ENCODE data around the gene BRME1. TPM values are rescaled to one million over a fixed set of nuclear protein-coding genes. Genes with fewer than 3 reads are reported as not detected.

The BRME1 gene
- total RNA-seq, 1 donor from 2014 or later = 2.9 TPM

GRCh38 chr19:13931391-13932148 is 25.7 kb upstream of the BRME1 start:
- Mint-ChIP-seq H3K4me1 (ENCODE audit: low read depth) (peaks cover 4% of the 10 kb centered on the region), H3K4me3 (ENCODE audit: unreplicated experiment) (no peak overlapping the region), H3K27me3 (ENCODE audit: low read depth) (no peaks in the 10 kb centered on the region), H3K9me3 (ENCODE audit: low read depth) (no peaks in the 10 kb centered on the region), H3K36me3 (ENCODE audit: low read depth) (peaks cover 11% of the 10 kb centered on the region), H3K27ac (ENCODE audit: unreplicated experiment) (peak overlapping the region; percentile 3)
- no peak for DNase-seq (ENCODE audit: low spot score)
- no peak for TF ChIP-seq CTCF (IDR thresholded peaks at IDR 0.05)

GRCh38 chr19:13930402-13930801 is 24.5 kb upstream of the BRME1 start:
- no peak for DNase-seq (ENCODE audit: low spot score)
- TF ChIP-seq CTCF (IDR thresholded peaks at IDR 0.05) = no peak
- no peaks in the 10 kb centered on the region for H3K4me1 Mint-ChIP-seq (ENCODE audit: low read depth)
- H3K4me3 Mint-ChIP-seq (ENCODE audit: unreplicated experiment) = no peak overlapping the region
- no peaks in the 10 kb centered on the region for H3K9me3 Mint-ChIP-seq (ENCODE audit: low read depth)
- H3K27ac Mint-ChIP-seq (ENCODE audit: unreplicated experiment) = no peak overlapping the region
- peaks cover 17% of the 10 kb centered on the region for H3K36me3 Mint-ChIP-seq (ENCODE audit: low read depth)
- no peaks in the 10 kb centered on the region for H3K27me3 Mint-ChIP-seq (ENCODE audit: low read depth)

GRCh38 chr19:13929956-13930355 is 24.0 kb upstream of the BRME1 start:
- Mint-ChIP-seq H3K4me1 (ENCODE audit: low read depth) (no peaks in the 10 kb centered on the region), H3K27me3 (ENCODE audit: low read depth) (no peaks in the 10 kb centered on the region)

GRCh38 chr19:13929340-13929739 is 23.4 kb upstream of the BRME1 start:
- no peaks in the 10 kb centered on the region for H3K9me3 Mint-ChIP-seq (ENCODE audit: low read depth)
- DNase-seq (ENCODE audit: low spot score) = no peak
- TF ChIP-seq CTCF (IDR thresholded peaks at IDR 0.05) = no peak
- no peak overlapping the region for H3K4me3 Mint-ChIP-seq (ENCODE audit: unreplicated experiment)
- H3K4me1 Mint-ChIP-seq (ENCODE audit: low read depth) = no peaks in the 10 kb centered on the region
- H3K27ac Mint-ChIP-seq (ENCODE audit: unreplicated experiment) = no peak overlapping the region
- H3K27me3 Mint-ChIP-seq (ENCODE audit: low read depth) = no peaks in the 10 kb centered on the region
- peaks cover 21% of the 10 kb centered on the region for H3K36me3 Mint-ChIP-seq (ENCODE audit: low read depth)

More at GRCh38 chr19:13929956-13930355, 24.0 kb upstream of the BRME1 start:
- TF ChIP-seq CTCF (IDR thresholded peaks at IDR 0.05) = no peak
- DNase-seq (ENCODE audit: low spot score) = no peak
- peaks cover 18% of the 10 kb centered on the region for H3K36me3 Mint-ChIP-seq (ENCODE audit: low read depth)
- H3K27ac Mint-ChIP-seq (ENCODE audit: unreplicated experiment) = no peak overlapping the region
- H3K9me3 Mint-ChIP-seq (ENCODE audit: low read depth) = no peaks in the 10 kb centered on the region
- H3K4me3 Mint-ChIP-seq (ENCODE audit: unreplicated experiment) = no peak overlapping the region

- Mint-ChIP-seq H3K4me1 (ENCODE audit: low read depth) (no peaks in the 10 kb centered on the region), H3K4me3 (ENCODE audit: unreplicated experiment) (no peak overlapping the region), H3K27me3 (ENCODE audit: low read depth) (no peaks in the 10 kb centered on the region), H3K27ac (ENCODE audit: unreplicated experiment) (peak overlapping the region; percentile 54), H3K36me3 (ENCODE audit: low read depth) (peaks cover 36% of the 10 kb centered on the region), H3K9me3 (ENCODE audit: low read depth) (no peaks in the 10 kb centered on the region)
- no peak for DNase-seq (ENCODE audit: low spot score)
- TF ChIP-seq CTCF (IDR thresholded peaks at IDR 0.05) = no peak
Measured at GRCh38 chr19:13926715-13927114, 20.8 kb upstream of the BRME1 start.

All from chondrocyte (in vitro differentiated cells).